ENCODE data around the gene ANKRD53.
A peak's percentile ranks its signal among the peaks of the same experiment; 100 is the strongest.
"Not testable (repeated sequence)": the region's sequence is repeated elsewhere in the genome, so short reads cannot be mapped to it uniquely, and the experiment has no call there.

Gene ANKRD53

GRCh38 chr2:70994009-70994698 is 15.7 kb downstream of the ANKRD53 start:
- peak overlapping the region; percentile 73 for H3K4me3 ChIP-seq (ENCODE audit: low read depth, low read length)
- no peak for TF ChIP-seq CTCF (IDR thresholded peaks at IDR 0.05; ENCODE audit: low read depth, low read length)

DNA sequence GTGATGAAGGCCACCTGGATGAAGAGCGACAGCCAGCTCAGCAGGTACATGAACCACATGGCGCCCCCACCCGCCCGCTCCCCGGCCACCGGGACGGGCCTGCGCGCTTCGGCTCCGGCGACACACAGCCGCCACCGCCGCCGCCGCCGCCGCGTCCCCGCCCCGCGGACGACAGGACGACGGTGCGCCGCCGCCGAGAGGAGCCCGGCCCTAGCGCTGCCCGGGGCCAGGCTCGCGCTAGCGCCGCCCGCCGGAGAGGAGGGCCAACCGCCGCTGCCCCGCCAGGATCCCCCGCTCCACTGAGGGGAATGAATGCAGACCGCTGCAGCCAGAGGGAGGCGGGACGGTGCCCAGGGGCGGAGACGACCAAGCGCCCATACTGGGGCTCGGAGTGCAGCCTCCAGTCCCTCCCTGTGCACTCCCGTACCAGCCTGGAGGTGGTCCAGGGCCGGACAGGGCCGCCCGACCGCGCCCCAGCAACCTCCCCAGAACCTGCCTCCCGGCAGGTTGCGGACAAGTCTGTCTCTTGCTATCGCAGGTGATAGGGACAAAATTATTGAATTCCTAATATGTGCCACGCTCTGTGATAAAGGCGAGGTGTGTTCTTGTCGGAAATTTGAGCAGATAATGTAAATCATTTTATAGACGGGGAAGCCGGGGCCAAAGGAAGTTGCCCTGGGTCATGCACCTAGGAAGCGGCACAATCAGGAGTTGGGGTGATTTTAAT is 16.4 kb downstream of the ANKRD53 start, which contains the start of gene TEX261:
TSS of gene TEX261 (minus strand) at position 175 of the 727 bp plus-strand sequence. CDS start at position 59, 116 bp downstream.
- H3K4me3 ChIP-seq (ENCODE audit: low read depth, low read length) = peak within 1 kb of the TSS; percentile 73
- peak; percentile 70 for TF ChIP-seq CTCF (IDR thresholded peaks at IDR 0.05; ENCODE audit: low read depth, low read length)

GRCh38 chr2:70995426-70995729 is 16.9 kb downstream of the ANKRD53 start:
- no peak for TF ChIP-seq CTCF (IDR thresholded peaks at IDR 0.05; ENCODE audit: low read depth, low read length)

DNA sequence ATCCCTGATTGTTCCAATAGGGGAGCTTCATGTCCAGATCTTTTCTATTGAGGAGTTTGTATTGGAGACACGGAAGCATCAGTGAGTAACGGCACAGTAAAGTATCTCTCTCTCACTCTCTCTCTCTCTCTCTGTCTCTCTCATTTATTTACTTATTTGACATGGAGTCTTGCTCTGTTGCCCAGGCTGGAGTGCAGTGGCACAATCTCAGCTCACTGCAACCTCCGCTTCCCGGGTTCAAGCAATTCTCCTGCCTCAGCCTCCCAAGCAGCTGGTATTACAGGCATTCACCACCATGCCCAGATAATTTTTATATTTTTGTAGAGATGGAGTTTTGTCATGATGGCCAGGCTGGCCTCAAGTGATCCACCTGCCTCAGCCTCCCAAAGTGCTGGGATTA is 20.5 kb downstream of the ANKRD53 start:
- H3K4me3 ChIP-seq (ENCODE audit: low read depth, low read length) = not testable (repeated sequence)

More at GRCh38 chr2:70995426-70995729, 16.9 kb downstream of the ANKRD53 start:
- peak overlapping the region; percentile 72 for H3K4me3 ChIP-seq (ENCODE audit: low read depth, low read length)

- no peak for TF ChIP-seq CTCF (IDR thresholded peaks at IDR 0.05; ENCODE audit: low read depth, low read length)
- H3K4me3 ChIP-seq (ENCODE audit: low read depth, low read length) = no peak overlapping the region
Observed at GRCh38 chr2:70999362-70999761, 20.9 kb downstream of the ANKRD53 start.

- H3K4me3 ChIP-seq (ENCODE audit: low read depth, low read length) = not testable (repeated sequence)
Observed at GRCh38 chr2:70999931-71000330, 21.5 kb downstream of the ANKRD53 start.

GRCh38 chr2:71000780-71001591 is 22.6 kb downstream of the ANKRD53 start:
- TF ChIP-seq CTCF (IDR thresholded peaks at IDR 0.05; ENCODE audit: low read depth, low read length) = peak; percentile 87
- peak overlapping the region; percentile 17; the same call in 1 of the 2 replicates for H3K4me3 ChIP-seq (ENCODE audit: low read depth, low read length)

- no peak overlapping the region for H3K4me3 ChIP-seq (ENCODE audit: low read depth, low read length)
- TF ChIP-seq CTCF (IDR thresholded peaks at IDR 0.05; ENCODE audit: low read depth, low read length) = no peak
Observed at GRCh38 chr2:71001592-71001927, 23.1 kb downstream of the ANKRD53 start.

Measured in WI38 (cell line).